Kidney epithelial cell (primary cell): ENCODE data around the gene SLC29A2. TPM values are rescaled to one million over a fixed set of nuclear protein-coding genes. Genes with fewer than 3 reads are reported as not detected.

Source experiments
- DNase-seq: peaks from one replicate; pipeline ENCODE4 v3.0.0-alpha.2; 2010; ENCODE audit warnings: low read depth
- H3K27me3 ChIP-seq: 2 replicates; pipeline ENCODE4 v1.6.0; 2011; ENCODE audit warnings: low read length; ENCODE audit not compliant: control insufficient read depth, insufficient read depth
- H3K36me3 ChIP-seq: 2 replicates; pipeline ENCODE4 v1.5.1; 2011; ENCODE audit warnings: low read length; ENCODE audit not compliant: control insufficient read depth, insufficient read depth
- H3K4me3 ChIP-seq: 2 replicates; pipeline ENCODE4 v1.5.1; 2011; ENCODE audit warnings: low read depth, mild to moderate bottlenecking, control low read depth, low read length
- total RNA-seq: library from RNA; depleted of rRNA; stranded (reverse); fragments of >200 nt; gene quantifications from 2 replicates; pipeline ENCODE4 v1.2.3, GENCODE V29; 2015
- TF ChIP-seq, protein P1 (sequence below): IDR thresholded peaks from 2 replicates; pipeline ENCODE4 v1.5.1; 2011; ENCODE audit warnings: mild to moderate bottlenecking, moderate library complexity, low read length, control low read depth, inconsistent platforms; ENCODE audit not compliant: insufficient read depth, poor library complexity, severe bottlenecking

The SLC29A2 gene
- total RNA-seq, 1 donor from 2014 or later, result 5.5 TPM

- Histone ChIP-seq H3K36me3 (no peaks in the 10 kb centered on the region), H3K4me3 (no peak overlapping the region), H3K27me3 (no peaks in the 10 kb centered on the region)
- DNase-seq, result no peak
- TF ChIP-seq, protein P1, sequence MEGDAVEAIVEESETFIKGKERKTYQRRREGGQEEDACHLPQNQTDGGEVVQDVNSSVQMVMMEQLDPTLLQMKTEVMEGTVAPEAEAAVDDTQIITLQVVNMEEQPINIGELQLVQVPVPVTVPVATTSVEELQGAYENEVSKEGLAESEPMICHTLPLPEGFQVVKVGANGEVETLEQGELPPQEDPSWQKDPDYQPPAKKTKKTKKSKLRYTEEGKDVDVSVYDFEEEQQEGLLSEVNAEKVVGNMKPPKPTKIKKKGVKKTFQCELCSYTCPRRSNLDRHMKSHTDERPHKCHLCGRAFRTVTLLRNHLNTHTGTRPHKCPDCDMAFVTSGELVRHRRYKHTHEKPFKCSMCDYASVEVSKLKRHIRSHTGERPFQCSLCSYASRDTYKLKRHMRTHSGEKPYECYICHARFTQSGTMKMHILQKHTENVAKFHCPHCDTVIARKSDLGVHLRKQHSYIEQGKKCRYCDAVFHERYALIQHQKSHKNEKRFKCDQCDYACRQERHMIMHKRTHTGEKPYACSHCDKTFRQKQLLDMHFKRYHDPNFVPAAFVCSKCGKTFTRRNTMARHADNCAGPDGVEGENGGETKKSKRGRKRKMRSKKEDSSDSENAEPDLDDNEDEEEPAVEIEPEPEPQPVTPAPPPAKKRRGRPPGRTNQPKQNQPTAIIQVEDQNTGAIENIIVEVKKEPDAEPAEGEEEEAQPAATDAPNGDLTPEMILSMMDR, result no peak
Measured at GRCh38 chr11:66330931-66331330, 40.6 kb downstream of the SLC29A2 start.

DNA sequence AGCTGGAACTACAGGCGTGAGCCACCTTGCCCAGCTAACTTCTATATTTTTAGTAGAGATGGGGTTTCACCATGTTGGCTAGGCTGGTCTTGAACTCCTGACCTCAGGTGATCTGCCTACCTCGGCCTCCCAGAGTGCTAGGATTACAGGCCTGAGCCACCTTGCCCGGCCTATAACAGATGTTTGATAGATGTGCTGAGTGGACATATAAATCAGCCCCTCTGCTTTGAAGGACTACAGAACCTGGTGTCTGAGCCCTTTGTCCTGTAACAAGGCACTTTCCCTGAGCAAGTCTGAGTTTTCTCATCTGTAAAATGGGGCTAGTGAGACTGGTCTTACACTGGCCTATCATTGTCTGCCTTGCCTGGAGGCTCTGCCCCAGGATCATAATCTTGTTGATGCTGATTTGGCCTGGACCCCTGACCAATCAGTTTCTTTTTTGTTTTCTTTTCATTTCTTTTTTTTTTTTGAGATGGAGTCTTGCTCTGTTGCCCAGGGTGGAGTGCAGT is 42.3 kb downstream of the SLC29A2 start:
- no peak overlapping the region for H3K4me3 ChIP-seq
- TF ChIP-seq, protein P1, result no peak

DNA sequence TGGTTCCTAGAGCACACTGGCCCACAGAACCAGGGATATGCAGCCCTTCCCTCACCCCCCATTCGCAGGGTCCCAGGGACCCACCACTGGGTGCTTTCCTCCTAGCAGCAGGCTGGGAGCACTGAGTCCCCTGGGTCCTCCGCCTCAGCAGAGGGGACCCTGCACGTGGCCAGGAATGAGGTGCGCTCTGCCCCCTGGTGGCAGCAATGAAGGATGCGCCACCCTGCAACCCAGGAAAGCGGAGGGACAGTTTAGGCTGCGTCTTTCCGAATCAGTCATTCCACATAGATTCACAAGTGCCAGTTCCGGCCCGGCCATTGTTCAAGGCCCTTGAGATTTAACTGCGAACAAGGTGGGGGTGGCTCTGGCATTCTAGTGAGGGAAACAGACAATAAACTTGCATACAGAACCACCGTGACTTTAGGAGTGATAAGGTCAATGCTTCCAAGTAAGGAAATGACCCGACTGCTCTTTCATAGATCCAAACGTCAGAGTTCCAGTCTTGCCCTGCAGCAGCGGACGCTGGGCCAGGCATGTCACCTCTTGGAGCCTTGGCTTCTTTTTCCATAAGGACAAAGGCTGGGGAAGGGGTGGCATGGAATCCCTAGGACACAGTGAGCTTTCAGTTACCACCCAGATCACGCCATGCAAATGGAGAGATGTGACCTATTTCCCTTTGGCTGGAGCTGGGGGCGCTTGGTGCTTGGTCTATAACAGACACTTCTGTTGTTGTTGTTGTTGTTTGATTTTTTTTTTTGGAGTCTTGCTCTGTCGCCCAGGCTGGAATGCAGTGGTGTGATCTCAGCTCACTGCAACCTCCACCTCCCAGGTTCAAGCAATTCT is 43.0 kb downstream of the SLC29A2 start:
- Histone ChIP-seq H3K4me3 (no peak overlapping the region), H3K36me3 (no peaks in the 10 kb centered on the region), H3K27me3 (no peaks in the 10 kb centered on the region)
- DNase-seq, result no peak
- TF ChIP-seq, protein P1, result peak; percentile 91

More for the DNA sequence above, 42.3 kb downstream of the SLC29A2 start:
- Histone ChIP-seq H3K27me3 (no peaks in the 10 kb centered on the region), H3K36me3 (no peaks in the 10 kb centered on the region)
- no peak for DNase-seq

- Histone ChIP-seq H3K4me3 (no peak overlapping the region), H3K27me3 (no peaks in the 10 kb centered on the region), H3K36me3 (no peaks in the 10 kb centered on the region)
- DNase-seq, result no peak
- TF ChIP-seq, protein P1, result no peak
Measured at GRCh38 chr11:66328031-66328301, 43.6 kb downstream of the SLC29A2 start.

GRCh38 chr11:66327171-66328030 is 44.2 kb downstream of the SLC29A2 start:
- TF ChIP-seq, protein P1, result no peak
- no peaks in the 10 kb centered on the region for H3K36me3 ChIP-seq
- no peaks in the 10 kb centered on the region for H3K27me3 ChIP-seq
- no peak for DNase-seq
- H3K4me3 ChIP-seq, result no peak overlapping the region
